ENCODE data around the gene TIMM17B.
"Not testable (repeated sequence)": the region's sequence is repeated elsewhere in the genome, so short reads cannot be mapped to it uniquely, and the experiment has no call there.

Gene TIMM17B

DNA sequence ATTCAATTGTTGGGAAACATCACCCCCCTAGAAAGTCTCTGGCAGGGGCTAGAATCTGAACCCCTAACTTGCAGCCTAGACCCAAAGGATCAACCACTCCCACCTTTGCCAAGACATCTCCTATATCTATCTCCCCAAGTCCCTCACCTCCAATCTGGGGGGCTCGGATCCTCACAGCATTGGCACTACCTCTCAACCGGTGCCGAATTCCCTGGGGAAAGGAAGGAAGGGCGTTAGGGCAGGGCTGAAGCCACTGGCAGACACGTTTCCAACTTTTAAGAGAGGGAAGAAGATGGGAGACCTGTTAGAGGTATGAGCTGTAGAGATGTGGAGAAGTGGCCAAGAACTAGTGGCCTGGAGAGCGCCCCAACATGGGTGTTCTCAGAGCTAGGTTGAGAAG is 2.7 kb downstream of the TIMM17B start:
- no peak for ATAC-seq
- DNase-seq, result no peak

DNA sequence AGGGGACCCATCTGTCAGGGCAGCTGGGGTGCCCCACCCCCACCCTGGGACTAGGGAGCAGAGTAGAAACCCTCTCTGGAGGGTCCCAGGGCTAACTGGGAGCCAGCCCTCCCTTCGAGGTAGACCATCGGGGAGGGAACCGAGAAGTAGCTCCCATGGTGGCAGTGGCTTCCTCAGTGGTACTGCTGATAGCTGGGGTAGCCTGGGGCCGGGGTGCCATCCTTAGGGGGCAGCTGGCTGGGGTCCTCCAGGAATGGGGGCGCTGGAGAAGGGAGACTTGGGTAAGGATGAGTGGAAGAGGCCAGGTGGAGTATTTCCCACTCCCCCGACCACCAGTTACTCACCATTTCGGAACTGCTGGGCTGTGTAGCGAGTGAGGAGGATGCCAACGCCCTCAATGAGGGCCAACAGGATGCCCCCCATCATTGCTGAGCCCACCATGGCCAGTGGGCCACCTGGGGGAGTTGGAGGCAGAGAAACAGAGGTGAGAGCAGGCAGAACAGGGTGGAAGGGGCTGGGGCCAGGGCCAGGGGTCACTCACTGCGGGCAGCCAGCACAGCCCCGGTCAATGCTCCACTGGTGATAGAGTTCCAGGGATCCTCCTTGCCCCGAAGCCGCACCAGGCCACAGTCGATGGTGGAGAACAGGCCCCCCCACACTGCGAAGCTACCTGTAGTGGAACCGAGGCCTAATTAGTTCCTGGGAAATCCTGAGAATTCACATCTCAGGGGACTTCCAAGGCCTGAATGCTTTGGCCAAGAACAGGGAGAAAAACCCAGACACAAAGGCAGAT is 3.8 kb downstream of the TIMM17B start:
- DNase-seq, result no peak
- no peak for ATAC-seq

DNA sequence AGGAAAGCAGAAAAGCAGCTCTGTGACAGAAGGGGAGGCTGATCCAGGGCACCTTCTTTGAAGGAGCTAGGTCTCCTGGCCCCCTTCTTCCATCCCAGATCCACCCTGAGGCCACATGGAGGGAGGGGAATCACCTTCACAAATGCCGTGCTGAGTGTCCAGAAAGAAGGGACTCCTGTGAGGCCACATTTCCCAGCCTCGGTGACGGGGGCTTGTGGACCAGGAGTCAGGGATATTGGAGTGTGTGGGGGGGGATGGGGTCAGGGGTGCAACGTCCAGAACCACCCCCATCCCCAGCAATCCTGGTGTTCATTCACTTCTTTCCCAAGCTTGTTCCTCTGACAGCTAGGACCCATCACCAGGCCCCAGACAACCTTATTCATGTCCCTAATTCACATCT is 4.7 kb downstream of the TIMM17B start:
- ATAC-seq (no peak), DNase-seq (no peak)

DNA sequence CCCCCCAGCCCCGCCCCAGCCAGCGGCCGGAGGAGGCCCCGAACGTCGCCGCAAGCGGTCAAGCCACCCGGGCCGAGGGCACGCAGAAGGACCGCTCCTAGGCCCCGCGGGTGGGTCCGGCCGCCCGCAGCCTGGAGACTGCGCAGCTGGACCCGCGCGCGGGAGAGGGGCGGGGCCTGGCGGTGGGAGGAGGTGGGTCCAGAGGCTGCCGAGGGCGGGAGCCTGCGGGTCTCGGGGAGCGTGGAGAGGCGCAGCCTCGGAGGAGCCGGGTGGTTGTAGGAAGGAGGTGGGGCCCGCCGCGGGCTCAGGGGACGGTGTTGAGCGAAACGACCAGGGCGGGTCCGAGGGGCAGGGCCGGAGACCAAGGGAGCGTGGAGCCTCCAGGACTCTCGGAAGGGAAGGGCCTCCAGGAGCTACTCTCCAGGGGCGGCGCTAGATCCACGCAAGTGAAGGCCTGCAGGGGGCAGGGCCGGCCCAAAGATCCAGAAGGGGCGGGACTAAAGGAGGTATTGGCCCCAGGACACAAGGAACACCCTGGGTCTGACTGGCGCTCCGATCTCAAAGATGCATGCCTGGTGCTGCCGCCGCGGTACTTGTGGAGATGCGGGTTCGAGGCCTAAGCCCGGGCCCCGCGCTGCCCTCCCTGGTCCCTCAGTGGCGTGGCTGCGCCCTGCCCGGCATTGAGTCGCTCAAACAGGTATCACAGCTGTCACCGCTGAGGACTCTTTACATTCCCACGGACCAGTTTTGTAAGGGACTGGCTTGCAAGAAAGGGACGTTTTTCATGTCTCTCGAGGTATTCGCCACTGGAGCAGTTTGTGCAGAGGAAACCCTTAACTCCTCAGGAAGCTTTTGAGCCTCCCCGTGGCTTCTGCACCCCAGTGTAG is 5.9 kb downstream of the TIMM17B start:
- peak; percentile 90 for ATAC-seq
- DNase-seq, result peak; percentile 71

DNA sequence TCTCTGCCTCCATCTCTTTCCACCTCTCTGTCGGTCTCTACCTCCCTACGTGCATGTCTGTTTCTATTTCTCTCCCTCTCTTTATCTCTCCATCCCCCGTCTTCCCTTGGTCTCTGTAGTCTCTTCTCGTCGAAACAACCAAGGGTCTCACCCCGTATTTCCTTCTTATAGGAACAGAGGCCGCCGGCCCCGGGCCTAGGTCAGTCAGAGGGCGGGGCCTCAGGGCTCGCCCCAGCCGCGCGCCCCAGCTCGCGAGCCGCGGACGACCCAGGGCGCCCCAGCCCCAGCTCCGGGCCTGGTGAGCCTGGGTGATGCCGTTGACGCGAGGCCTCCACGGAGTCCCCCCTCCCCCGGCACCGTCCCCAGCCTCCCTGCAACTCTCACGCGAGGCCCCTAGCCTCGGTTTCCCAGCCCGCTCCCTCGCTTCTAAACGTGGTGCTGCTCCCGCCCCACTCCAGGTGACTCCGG is 6.6 kb downstream of the TIMM17B start:
- DNase-seq (peak; percentile 14), ATAC-seq (peak; percentile 47)

DNA sequence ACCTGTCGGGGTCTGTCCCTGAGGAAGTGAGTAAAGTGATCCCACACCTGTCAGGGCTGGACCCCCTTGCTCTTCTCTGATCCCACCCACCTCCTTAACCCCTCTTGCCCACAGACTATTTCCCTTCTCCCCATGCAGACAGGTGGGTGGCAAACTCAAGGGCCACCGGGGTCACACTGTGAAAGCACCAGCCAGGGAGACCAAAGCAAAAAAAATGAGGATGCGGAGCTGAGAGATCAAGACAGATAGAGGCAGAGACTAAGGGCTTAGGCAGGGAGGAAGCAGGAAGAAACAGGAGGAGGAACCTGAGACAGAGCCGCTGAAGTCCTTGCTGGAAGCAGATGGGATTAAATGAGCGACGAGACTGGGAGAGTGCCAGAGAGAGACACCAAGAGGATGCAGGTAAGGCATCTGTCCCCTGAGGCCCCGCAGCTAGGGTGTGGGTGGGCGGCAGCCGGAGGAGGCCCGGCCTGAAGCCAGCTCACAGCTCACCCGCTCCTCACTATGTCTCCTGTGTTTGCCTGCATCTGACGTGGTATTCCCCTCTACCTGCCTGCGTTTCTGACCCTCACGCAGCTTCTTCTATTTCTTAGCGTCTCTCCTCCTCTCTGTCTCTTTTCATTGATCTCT is 7.2 kb downstream of the TIMM17B start:
- ATAC-seq, result no peak
- peak; percentile 19 for DNase-seq

DNA sequence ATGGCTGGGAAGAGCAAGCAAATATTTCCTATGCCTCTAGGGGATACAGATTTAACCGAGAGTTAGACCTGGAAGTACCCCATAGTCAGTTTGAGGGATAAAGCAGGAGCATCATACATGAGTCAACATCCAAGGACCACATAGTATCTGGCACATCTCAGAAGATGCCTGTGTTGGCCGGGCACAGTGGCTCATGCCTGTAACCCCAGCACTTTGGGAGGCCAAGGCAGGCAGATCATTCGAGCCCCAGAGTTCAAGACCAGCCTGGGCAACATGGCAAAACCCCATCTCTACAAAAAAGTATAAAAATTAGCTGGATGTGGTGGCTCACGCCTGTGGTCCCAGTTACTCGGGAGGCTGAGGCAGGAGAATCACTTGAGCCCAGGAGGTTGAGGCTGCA is 11.0 kb downstream of the TIMM17B start:
- ATAC-seq, DNase-seq: not testable (repeated sequence)

DNA sequence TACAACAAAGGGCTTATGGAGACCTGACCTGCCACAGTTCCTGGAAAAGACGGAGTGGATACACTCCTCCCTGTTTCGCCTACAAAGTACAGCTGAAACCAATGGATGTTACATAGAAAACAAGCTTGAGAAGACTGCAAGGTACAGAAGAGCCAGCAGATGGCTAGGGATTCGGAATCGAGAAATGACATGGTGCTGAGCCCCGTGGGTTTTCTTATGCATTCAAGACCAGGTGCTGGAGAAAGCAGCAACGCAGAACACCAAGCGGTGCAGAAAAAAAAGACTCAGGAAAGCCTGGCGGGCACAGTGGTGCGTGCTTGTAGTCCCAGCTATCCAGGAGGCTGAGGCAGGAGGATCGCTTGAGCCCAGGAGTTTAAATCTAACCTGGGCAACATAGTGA is 13.8 kb downstream of the TIMM17B start:
- ATAC-seq (no peak), DNase-seq (no peak)

DNA sequence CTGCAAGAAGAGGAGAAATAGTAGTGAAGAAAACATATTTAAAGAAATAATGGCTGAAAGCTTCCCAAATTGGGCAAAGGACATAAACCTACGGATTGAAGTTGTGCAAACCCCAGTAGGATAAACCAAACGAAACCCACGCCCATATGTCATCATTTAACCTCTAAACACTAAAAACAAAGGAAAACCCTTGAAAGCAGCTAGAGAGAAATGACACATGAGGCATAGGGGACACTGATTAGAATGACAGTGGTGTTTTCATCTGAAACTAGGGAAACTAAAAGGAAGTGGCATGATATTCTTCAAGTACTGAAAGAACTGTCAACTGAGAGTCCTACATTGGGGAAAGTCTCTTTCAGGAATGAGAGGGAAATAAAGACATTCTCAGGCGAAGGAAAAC is 20.6 kb downstream of the TIMM17B start:
- not testable (repeated sequence) for ATAC-seq, DNase-seq

DNA sequence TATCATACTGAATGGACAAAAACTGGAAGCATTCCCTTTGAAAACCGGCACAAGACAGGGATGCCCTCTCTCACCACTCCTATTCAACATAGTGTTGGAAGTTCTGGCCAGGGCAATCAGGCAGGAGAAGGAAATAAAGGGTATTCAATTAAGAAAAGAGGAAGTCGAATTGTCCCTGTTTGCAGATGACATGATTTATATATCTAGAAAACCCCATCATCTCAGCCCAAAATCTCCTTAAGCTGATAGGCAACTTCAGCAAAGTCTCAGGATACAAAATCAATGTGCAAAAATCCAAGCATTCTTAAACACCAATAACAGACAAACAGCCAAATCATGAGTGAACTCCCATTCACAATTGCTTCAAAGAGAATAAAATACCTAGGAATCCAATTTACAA is 25.6 kb downstream of the TIMM17B start:
- not testable (repeated sequence) for ATAC-seq

DNA sequence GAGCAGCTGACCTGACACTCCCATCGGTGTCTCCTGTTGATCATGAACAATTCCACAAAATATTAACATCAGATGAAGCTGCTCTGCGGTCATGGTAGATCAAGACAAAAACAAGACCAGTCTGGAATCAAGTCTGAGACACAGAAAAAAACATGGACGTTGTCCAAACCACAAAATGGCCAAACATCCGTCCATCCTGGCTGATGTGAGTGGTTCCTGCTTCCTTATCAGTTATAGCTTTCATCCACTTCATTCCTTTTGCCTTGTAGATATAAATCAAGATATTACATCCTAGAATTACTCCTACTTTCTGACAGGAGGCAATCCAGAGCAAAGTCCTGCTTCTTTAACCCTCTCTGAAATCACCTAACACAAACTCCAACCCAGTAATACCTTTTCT is 33.4 kb downstream of the TIMM17B start:
- no peak for DNase-seq

More for the DNA sequence above, 25.6 kb downstream of the TIMM17B start:
- DNase-seq, result not testable (repeated sequence)

DNA sequence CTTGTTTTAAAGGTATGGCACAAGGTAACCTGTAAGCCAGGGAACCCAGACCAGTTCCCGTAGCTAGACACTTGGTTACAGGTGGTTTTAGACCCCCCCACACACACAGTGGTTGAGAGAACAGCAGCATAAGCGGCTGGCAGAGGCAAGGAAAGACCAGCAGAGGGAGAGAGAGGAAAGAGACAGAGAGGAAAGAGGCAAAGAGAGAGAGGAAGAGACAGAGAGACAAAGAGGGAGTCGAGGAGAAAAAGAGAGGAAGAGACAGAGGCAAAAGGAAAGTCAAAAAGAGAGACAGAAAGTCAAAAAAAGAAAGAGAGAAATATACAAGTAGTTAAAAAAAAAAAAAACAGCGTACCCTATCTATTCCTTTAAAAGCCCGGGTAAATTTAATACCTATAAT is 42.7 kb downstream of the TIMM17B start:
- ATAC-seq, result no peak
- no peak for DNase-seq

More for the DNA sequence above, 33.4 kb downstream of the TIMM17B start:
- no peak for ATAC-seq

DNA sequence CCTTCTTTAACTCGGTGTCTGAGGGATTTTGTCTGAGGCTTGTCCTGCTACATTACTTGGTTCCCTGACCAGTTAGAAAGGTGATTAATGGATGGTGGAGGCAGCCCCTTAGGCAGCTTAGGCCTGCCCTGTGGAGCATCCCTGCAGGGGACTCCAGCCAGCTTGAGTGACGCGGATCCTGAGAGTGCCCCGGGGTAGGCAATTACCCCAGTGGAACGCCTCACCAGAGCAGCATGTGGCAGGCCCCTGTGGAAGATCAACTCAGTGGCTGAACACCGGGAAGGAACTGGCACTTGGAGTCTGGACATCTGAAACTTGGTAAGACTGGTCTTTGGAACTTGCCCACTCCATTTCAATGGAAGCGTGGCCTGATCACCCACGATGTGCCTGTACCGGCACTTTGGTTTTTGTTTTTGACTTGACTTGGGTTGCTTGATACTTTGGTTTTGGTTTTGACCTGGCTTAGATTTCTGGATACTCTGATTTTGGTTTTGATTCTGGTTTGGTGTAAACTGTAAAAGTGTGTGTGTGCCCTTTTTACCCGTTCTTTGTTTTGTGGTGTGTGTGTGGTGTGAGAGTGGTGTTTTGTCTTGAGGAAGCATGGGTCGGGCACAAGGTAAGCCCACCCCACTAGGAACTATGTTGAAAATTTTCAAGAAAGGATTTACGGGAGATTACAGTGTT is 43.3 kb downstream of the TIMM17B start:
- not testable (repeated sequence) for DNase-seq, ATAC-seq

DNA sequence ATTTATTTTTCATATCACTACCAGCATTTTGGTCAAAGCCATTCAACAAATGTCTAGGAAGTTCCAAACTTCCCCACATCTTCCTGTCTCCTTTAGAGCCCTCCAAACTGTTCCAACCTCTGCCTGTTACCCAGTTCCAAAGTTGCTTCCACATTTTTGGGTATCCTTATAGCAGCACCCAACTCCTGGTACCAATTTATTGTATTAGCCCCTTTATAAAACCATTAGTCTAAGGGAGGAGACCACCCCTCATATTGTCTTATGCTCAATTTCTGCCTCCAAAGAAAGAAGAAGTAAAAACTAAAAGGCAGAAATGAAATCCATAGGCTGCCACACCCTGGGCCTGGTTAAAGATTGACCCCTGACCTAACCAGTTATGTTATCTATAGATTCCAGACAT is 44.1 kb downstream of the TIMM17B start:
- not testable (repeated sequence) for DNase-seq, ATAC-seq

DNA sequence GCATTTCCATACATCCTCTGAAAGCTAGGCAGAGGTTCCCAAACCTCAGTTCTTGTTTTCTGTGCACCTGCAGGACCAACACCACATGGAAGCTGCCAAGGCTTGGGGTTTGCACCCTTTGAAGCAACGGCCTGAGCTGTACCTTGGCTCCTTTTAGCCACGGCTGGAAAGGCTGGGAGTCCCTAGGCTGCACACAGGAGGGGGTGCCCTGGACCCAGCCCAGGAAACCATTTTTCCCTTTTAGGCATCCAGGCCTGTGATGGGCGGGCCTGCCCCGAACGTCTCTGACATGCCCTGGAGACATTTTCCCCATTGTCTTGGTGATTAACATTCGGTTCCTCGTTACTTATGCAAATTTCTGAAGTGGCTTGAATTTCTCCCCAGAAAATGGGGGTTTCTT is 44.7 kb downstream of the TIMM17B start:
- ATAC-seq (no peak), DNase-seq (no peak)

DNA sequence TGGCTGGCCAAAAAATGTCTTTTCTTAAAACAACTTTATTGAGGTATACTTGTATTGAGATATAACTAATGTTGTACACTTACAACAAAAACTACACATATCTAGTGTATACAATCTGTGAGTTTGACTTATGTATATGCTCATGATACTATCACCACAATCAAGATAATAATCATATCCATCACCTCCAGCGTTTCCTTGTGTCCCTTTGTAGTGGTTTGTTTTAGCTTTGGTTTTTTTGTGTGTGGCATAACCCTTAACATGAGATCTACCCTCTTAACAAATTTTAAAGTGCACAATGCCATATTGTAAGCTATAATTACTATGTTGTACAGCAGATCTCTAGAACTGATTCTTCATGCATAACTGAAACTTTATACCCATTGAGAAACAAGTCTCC is 48.7 kb downstream of the TIMM17B start:
- no peak for ATAC-seq
- no peak for DNase-seq
